ENCODE measurements around the gene BICC1.

Gene BICC1

DNA sequence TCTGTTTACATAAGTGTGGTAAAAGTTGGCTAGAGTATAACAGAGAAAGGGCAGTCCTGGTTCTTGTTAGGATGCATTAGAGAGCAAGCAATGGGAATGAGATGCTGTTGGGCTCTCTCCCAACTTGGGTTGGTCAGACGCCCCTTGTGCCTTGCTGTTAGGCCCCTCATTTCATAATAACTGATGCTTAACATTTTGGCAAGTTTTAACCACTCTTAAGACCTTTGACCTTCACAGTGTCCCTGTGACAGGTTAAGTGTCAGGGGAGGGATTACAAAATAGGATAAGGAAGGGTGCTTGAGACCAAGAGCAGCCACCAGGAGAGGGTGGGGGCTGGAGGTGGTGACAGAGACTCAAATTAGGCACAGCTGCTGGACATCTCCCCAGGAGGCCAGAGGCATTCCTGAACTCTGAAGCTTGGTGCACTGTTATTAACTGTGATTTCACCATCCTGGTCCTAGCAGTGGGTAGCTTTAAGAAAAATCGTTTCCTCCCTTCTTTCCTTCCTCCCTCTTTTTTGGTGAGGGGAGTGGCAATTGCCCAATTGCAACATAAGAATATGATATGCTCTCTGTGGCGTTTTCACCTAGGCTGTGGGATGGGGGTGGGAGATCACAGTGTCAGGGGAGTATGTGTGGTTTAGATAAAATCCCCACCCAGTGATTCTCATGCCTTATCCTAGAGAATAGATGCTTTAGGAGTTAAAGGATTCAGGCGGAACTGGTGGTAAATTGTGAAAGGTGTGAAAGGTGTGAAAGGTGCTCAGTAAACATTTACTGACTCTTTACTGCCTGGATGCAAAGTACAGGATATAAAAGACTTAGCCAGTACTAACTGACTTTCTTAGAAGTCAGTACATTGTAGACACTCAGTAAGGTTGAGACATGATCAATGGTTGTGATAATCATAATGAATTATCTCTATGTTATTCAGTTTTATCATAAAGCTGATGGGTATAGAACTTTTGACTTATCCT, 270.5 kb downstream of the BICC1 start:
- Histone ChIP-seq H3K9ac (no peak overlapping the region), H3K9me3 (ENCODE audit: control insufficient read depth, low read length) (no peaks in the 10 kb centered on the region), H3K27ac (no peak overlapping the region), H3K79me2 (no peaks in the 10 kb centered on the region), H3K4me2 (ENCODE audit: low read length) (no peak overlapping the region), H3K27me3 (ENCODE audit: control insufficient read depth, insufficient read depth, low read length) (no peaks in the 10 kb centered on the region), H3K4me3 (ENCODE audit: low read depth, low read length) (no peak overlapping the region), H3K36me3 (ENCODE audit: control insufficient read depth, insufficient read depth, low read length) (no peaks in the 10 kb centered on the region), H3K4me1 (no peaks in the 10 kb centered on the region), H2AFZ (no peak overlapping the region)
- TF ChIP-seq, protein P1, sequence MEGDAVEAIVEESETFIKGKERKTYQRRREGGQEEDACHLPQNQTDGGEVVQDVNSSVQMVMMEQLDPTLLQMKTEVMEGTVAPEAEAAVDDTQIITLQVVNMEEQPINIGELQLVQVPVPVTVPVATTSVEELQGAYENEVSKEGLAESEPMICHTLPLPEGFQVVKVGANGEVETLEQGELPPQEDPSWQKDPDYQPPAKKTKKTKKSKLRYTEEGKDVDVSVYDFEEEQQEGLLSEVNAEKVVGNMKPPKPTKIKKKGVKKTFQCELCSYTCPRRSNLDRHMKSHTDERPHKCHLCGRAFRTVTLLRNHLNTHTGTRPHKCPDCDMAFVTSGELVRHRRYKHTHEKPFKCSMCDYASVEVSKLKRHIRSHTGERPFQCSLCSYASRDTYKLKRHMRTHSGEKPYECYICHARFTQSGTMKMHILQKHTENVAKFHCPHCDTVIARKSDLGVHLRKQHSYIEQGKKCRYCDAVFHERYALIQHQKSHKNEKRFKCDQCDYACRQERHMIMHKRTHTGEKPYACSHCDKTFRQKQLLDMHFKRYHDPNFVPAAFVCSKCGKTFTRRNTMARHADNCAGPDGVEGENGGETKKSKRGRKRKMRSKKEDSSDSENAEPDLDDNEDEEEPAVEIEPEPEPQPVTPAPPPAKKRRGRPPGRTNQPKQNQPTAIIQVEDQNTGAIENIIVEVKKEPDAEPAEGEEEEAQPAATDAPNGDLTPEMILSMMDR (IDR thresholded peaks at IDR 0.05) = no peak

DNA sequence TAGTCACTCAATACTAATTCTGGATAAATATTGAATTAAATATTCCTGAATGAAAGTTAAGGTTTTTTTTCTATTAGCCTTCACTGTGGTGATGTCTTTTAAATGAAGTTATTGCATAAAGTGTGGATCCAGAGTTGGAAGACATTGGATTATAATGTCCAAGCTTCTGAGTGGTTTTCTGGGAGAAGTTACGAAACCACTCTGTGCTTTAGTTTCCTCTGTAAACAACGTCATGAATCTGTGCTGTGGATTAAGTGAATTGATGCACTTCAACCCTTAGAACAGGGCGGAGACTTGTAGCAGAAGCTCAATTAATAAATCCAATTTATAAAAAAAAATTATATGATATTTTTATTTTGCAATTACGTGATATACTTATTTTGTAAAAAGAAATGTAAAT, 271.7 kb downstream of the BICC1 start:
- Histone ChIP-seq H3K4me2 (ENCODE audit: low read length) (no peak overlapping the region), H3K4me1 (no peaks in the 10 kb centered on the region), H2AFZ (no peak overlapping the region), H3K27me3 (ENCODE audit: control insufficient read depth, insufficient read depth, low read length) (no peaks in the 10 kb centered on the region), H3K36me3 (ENCODE audit: control insufficient read depth, insufficient read depth, low read length) (no peaks in the 10 kb centered on the region), H3K27ac (no peak overlapping the region), H3K4me3 (ENCODE audit: low read depth, low read length) (no peak overlapping the region), H3K9ac (no peak overlapping the region), H3K9me3 (ENCODE audit: control insufficient read depth, low read length) (no peaks in the 10 kb centered on the region), H3K79me2 (no peaks in the 10 kb centered on the region)
- TF ChIP-seq, protein P1 (IDR thresholded peaks at IDR 0.05) = no peak

DNA sequence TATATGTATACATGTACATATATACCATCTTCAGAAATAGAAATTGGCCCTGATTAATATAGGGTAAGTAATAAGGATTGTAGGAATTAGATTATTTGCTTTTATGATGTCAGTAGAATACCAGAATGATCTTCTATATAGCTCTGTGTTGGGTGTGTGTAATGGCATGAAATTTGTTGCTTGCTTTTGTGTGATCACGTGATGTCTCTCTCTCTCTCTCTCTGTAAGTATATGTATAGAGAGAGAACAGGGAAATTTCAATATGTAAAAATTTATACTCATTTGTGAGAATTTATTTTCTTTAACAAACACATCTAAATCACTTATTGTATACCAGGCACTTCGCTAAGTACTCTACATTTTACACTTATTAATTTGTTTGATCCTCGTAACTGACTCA, 272.7 kb downstream of the BICC1 start:
- no peak overlapping the region for H3K4me3 ChIP-seq (ENCODE audit: low read depth, low read length)
- H2AFZ ChIP-seq = no peak overlapping the region
- H3K4me2 ChIP-seq (ENCODE audit: low read length) = no peak overlapping the region
- H3K9ac ChIP-seq = no peak overlapping the region
- no peak overlapping the region for H3K27ac ChIP-seq
- H3K27me3 ChIP-seq (ENCODE audit: control insufficient read depth, insufficient read depth, low read length) = no peaks in the 10 kb centered on the region
- TF ChIP-seq, protein P1 (IDR thresholded peaks at IDR 0.05) = no peak
- H3K36me3 ChIP-seq (ENCODE audit: control insufficient read depth, insufficient read depth, low read length) = no peaks in the 10 kb centered on the region
- no peaks in the 10 kb centered on the region for H3K9me3 ChIP-seq (ENCODE audit: control insufficient read depth, low read length)
- no peaks in the 10 kb centered on the region for H3K79me2 ChIP-seq
- H3K4me1 ChIP-seq = no peaks in the 10 kb centered on the region

DNA sequence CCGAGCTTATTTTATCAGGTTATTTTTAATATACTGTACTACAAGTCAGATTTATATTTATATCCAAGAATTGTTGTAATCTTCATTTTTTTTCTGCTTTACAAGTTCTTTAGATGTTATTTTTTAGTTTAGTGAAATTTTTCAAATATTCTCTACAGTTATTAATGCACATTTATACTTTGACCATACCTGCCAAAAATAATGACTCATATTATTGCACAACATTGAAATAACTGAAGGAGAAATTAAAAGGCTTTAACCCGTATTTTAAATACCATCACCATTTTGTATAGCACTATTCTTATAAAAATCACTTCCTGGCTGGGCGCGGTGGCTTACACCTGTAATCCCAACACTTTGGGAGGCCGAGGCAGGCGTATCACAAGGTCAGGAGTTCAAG, 278.5 kb downstream of the BICC1 start:
- Histone ChIP-seq H3K27me3 (ENCODE audit: control insufficient read depth, insufficient read depth, low read length) (no peaks in the 10 kb centered on the region), H2AFZ (no peak overlapping the region), H3K9ac (no peak overlapping the region), H3K4me3 (ENCODE audit: low read depth, low read length) (no peak overlapping the region), H3K9me3 (ENCODE audit: control insufficient read depth, low read length) (no peaks in the 10 kb centered on the region), H3K36me3 (ENCODE audit: control insufficient read depth, insufficient read depth, low read length) (no peaks in the 10 kb centered on the region), H3K79me2 (no peaks in the 10 kb centered on the region), H3K27ac (no peak overlapping the region), H3K4me2 (ENCODE audit: low read length) (no peak overlapping the region), H3K4me1 (no peaks in the 10 kb centered on the region)
- TF ChIP-seq, protein P1 (IDR thresholded peaks at IDR 0.05) = no peak

DNA sequence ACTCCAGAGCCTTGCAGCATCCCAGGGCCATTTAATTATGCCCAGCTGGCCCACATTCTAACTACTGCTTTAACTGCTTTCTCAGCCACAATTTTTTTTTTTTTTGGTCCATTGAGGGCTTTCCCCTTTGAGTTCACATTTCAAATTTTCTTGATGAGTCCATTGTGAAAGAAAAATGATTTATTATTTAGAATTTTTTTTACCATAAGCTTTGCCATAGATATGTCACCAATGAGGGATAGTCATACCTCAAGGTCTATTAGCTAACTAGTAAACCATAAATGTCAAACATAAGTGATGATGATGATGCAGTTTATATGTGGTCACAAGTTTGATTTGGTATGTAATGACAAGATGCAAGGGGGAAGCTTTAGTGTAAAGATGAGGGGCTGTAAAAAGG, 282.9 kb downstream of the BICC1 start:
- no peak overlapping the region for H3K9ac ChIP-seq
- no peak overlapping the region for H3K27ac ChIP-seq

More for the DNA sequence above, 282.9 kb downstream of the BICC1 start:
- TF ChIP-seq, protein P1 (IDR thresholded peaks at IDR 0.05) = no peak
- Histone ChIP-seq H3K27me3 (ENCODE audit: control insufficient read depth, insufficient read depth, low read length) (no peaks in the 10 kb centered on the region), H3K36me3 (ENCODE audit: control insufficient read depth, insufficient read depth, low read length) (no peaks in the 10 kb centered on the region), H3K4me1 (no peaks in the 10 kb centered on the region), H2AFZ (no peak overlapping the region), H3K4me2 (ENCODE audit: low read length) (no peak overlapping the region), H3K4me3 (ENCODE audit: low read depth, low read length) (no peak overlapping the region), H3K9me3 (ENCODE audit: control insufficient read depth, low read length) (no peaks in the 10 kb centered on the region), H3K79me2 (no peaks in the 10 kb centered on the region)

All from parathyroid adenoma (tissue), 2 donors.